HG02852 (cell line): ENCODE results near the gene ZNF57.
"Not testable (repeated sequence)": the region's sequence is repeated elsewhere in the genome, so short reads cannot be mapped to it uniquely, and the experiment has no call there.

Experiments used
- ATAC-seq: cut with Tn5 transposase; IDR thresholded peaks from one replicate; pipeline ENCODE4 v1.9.1; 2021; ENCODE audit warnings: mild to moderate bottlenecking, moderate library complexity; ENCODE audit not compliant: unreplicated experiment

The ZNF57 gene

GRCh38 chr19:2950286-2951124 is 49.8 kb downstream of the ZNF57 start:
- peak; percentile 92 for ATAC-seq

DNA sequence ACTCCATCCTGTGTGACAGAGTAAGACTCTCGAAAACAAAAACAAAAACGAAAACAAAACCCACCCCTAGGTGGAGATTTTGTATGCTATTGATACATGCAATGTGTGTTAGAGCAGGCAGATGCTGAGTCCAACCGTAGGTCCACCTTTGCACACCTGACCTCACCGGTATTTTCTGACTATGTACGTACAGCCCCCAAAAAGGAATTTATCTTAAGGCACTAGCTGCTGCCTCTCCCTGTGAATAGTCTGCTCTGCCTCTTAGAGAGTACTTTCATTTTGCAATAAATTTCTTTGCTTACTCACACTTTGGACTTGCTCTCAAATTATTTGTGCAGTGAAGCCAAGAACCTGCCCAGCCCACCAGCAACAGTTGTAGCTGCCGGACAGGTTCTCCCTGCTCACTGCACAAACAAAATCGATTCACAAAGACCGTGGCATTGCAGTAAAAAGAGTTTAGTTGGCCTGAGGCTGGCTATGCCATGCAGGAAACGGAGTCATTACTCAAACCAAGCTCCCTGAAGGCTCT is 52.3 kb downstream of the ZNF57 start:
- no peak for ATAC-seq

DNA sequence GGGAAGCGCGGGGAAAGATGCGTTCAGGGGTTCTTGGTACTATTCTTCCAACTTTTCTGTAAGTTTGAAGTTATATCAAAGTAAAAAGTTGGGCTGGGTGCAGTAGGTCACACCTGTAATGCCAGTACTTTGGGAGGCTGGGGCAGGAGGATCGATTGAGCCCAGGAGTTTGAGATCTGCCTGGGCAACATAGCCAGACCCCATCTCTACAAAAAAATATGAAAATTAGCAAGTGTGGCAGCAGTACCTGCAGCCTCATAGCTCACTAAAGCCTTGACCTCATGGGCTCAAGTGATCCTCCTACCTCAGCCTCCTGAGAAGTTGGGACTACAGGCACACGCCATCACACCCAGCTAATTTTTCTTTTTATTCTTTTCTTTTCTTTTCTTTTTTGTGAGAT is 56.4 kb downstream of the ZNF57 start:
- ATAC-seq, result no peak

DNA sequence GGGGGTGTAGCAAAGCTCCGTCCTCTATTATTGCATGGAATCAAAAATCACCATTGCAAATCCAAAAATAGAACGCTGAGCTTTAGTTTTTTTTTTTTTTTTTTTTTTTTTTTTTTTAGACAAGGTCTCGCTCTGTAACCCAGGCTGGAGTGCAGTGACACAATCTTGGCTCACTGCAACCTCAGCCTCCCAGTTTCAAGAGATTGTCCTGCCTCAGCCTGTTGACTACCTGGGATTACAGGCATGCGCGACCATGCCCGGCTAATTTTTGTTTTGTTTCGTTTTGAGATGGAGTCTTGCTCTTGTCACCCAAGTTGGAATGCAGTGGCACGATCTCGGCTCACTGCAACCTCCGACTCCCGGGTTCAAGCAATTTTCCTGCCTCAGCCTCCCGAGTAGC is 59.4 kb downstream of the ZNF57 start:
- no peak for ATAC-seq

GRCh38 chr19:2962018-2962670 is 61.4 kb downstream of the ZNF57 start:
- ATAC-seq, result no peak

- no peak for ATAC-seq
These were observed 62.4 kb downstream of the ZNF57 start for GRCh38 chr19:2963122-2963521.

DNA sequence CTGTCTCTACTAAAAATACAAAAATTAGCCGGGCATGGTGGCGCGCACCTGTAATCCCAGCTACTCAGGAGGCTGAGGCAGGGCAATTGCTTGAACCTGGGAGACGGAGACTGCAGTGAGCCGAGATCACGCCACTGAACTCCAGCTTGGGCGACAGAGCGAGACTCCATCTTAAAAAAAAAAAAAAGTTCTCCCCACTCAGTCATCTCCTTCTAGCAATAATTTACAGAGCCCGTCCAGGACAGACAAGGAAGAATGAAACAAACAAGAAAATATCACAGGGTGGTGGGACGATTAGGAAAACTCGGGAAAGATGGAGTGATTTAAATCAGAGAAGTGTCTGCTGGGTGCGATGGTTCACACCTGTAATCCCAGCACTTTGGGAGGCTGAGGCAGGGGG is 62.9 kb downstream of the ZNF57 start:
- ATAC-seq, result not testable (repeated sequence)

DNA sequence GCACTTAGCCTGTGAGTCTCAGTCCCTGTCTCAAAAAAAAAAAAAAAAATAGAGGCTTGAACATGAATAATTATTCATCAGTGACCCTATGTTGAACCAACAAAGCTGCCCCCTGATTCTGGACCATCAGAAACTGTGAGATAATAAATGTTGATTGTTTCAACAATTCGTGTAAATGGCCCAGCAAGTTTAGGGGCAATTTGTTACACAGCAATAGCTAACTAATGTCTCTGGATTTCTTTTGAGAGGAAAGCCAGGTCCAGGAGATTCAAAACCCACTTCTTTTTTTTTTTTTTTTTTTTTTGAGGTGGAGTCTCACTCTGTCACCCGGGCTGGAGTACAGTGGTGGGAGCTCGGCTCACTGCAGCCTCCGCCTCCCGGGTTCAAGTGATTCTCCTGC is 64.1 kb downstream of the ZNF57 start:
- no peak for ATAC-seq

GRCh38 chr19:2967972-2968371 is 67.2 kb downstream of the ZNF57 start:
- no peak for ATAC-seq
